Activated CD8-positive, alpha-beta memory T cell treated with anti-CD3 and anti-CD28 coated beads, Interleukin-2, amount 50 U/mL, for 48 hours (primary cell): ENCODE data around the gene MTUS2.
"Not testable (repeated sequence)": the region's sequence is repeated elsewhere in the genome, so short reads cannot be mapped to it uniquely, and the experiment has no call there.

Experiments used
- DNase-seq: peaks from one replicate; pipeline ENCODE4 v3.0.0-alpha.2; 2020

The MTUS2 gene

DNA sequence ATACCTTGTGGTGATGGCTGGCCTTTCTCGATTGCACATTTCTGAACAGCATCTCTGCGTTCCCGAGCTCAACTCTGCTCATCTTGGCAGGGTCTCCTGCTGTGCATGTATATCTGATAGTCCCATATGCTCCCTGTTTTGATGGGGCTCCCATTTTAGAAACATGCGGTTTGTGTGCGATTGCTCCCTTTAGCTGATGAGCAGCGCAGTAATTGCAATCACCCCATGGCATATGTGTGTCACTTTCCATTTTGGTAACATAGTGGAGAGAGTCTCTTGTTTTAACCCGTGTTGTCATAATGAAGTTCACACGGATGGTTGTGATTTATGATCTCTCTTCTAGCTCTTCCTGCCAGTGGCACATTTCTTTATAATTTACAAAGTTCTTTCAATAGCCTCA, 144.7 kb downstream of the MTUS2 start:
- DNase-seq: no peak

DNA sequence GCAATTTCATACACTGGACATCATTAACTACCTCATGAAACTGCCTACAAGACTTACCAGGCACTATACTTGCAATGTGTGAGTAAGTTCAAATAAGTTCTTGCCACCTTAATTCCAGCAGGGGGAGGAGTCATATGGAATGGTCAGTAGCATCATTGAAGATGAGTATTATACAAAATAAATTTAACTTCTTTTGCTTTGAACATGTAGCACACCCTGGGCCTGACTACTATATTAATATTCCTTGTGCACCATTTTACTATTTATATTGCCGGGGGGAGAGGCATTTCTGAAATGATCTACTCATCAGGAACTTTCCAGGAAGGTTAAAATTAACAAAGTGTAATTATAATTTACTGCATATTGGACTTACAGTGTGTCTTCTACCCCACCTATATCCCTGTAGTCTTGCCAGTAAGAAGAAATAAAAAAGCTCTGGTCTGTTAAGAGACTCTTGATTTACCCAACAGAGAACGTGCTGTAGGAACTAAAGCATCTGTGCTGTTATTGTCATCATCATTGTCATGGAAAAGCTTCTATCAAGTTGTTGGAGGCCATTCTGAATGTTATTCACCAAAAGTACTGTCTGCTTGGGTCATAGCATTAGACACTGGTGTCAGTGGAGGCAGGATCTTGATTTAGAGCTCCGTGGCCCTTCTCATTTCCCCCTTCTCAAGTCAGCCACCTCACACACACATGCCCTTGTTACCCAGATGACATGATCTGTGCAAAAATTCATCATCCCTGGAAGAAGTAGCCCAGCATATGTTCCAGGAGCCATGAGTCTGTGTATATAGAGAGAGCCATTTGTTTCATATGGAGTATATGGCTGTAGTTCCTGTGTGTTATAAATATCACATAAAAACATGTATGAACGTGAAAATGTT, 147.1 kb downstream of the MTUS2 start:
- no peak for DNase-seq

DNA sequence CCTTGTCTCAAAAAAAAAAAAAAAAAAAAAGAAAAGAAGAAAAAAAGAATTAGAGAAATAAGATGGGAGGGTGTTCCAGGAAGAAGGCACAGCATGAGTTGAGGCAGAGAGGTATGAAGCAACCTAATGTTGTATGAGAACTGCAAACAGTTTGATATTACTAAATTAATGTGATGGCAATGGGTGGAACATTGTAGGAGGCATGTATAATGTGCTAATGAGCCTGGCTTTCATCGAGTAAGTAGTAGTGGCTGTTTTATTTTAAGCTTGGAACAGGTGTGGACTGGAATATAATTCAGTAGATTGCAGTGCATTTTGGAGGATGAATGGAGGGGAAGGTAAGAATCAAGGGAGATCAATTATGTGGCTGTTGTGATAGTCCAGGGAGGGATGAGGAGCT, 156.1 kb downstream of the MTUS2 start:
- no peak for DNase-seq

DNA sequence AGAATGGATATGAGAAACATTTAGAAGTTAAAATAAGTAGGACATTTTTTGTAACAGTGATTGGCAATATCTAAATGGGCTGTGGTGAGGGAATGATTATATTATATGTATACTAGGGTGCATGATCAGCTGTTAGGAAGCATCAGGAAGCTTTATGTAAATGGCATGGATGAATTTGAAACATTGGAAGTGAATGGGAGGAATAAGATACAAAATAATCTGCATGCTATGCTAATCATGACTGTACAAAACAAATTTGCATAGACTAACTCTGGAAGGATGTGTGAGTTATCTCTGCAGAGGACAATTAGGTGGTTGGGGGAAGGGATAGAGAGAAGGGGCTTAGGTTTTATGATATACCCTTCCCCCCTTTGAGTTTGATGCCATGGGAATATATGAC, 156.5 kb downstream of the MTUS2 start:
- DNase-seq: no peak

DNA sequence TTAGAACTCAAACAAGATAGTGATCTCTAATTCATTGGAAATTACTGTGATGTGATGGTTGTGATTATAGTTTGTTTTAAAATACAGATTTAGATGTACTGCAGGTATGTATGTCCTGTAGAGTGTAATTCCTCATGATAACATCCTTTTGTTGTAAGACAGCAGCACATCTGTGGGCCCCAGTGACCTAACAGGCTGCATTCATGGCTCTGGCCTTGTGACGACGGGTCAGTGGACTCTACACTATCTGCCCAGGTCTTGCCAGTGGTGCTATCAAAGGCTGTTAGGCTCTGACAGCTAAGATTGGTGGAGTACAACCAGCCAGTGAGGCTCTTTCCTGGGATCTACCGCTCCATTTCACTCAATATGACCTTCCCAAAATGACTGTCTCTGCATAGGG, 158.4 kb downstream of the MTUS2 start:
- DNase-seq: no peak

DNA sequence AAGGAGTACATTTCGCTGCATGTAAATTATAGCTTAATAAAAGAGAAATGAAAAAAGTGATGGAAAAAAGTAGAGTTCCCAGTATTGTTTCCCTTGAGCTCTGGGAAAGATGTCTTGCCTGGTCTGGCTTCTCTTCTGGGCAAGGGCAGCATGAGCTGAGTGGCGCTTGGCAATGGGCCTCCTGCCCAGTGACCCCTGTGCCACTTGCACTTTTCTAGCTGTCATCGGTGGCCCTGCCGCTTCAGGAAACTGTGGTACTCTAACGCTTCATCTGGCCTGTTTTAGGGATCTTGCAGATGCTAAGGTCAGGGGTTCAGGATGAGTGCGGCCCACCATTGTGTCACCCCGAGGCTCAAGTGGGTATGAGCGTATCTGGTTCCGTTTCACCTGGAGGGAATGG, 161.4 kb downstream of the MTUS2 start:
- no peak for DNase-seq

DNA sequence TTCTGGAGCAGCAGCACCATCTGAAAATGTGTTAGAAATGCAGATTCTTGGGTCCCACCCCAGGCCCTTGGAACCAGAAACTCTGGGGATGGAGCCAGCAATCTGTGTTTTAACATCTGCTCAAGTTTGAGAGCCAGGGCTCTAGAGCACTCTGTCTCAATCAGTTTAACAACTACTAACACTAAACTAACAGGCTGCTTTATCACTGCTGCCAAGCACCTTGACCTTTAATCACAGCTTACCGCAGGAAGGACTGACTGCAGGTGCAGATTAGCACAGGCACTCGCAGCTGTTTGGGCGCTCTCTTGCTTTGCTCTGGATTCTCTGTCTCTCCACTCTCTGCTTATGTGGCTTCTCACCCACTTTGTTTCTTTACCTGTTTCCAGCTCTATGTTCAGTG, 163.5 kb downstream of the MTUS2 start:
- DNase-seq: no peak

DNA sequence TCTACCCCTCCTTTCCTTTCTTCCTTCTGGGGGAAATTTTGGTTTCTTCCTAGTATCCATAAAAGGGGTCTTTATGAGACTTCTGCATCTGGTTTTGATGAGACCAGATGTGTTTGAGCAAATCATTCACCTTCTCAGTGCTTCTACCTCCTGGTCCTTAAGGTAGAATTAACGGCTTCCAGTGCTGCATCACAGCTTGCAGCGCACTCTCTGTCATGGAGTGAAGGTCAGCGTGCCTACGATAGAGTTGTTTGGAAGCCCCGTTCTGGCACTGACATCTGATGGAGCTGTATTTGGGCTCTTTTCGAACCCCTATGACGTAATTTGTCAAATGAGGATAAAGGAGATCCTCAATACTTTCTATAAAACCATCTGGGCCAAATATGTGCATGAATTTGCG, 164.2 kb downstream of the MTUS2 start:
- DNase-seq: no peak

DNA sequence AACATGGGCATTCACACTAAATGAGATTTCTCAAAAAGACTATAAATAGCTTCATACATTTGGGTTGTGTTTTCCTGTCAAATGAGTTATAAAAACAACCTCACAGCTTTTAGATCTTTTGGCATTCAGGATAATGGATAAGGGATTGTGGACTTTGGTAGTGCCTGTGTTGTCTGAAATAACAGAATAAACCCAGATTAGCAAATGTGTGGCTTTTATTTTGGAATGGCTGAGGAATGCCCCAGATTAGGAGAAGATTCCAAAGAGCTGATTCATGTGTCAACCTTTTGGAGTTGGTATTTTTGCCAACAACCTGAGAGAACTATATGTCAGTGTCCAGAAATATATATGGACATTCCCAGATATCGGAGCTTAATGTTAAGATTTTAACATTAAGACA, 164.7 kb downstream of the MTUS2 start:
- DNase-seq: no peak

DNA sequence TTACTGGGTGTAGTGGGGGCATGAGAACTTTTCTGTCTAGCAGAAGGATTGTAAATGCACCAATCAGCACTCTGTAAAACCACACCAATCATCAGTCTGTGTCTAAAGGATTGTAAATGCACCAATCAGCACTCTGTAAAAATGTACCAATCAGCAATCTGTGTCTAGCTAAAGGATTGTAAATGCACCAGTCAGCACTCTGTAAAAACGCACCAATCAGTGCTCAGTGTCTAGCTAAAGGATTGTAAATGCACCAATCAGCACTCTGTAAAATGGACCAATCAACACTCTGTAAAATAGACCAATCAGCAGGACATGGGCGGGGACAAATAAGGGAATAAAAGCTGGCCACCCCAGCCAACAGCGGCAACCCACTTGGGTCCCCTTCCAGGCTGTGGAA, 170.2 kb downstream of the MTUS2 start:
- not testable (repeated sequence) for DNase-seq

DNA sequence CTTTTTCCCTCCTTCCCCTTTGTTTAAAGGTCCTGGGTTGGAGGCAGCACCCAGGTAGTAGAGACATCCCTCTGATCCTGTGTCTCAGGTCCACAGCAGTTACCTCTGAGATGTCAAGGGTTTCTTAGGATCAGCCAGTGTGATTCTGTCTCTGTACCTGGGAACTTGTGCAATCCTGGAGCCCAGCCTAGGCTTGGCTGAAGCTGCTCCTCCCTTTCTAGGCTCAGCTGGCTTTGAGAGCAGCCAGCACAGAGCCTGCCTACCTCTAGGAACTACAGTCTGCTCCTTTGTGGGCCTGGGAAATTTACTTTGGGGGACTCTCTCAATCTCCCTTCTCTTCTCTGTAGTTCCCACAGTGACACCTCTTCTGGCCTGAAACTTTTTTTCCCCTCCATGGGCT, 171.6 kb downstream of the MTUS2 start:
- DNase-seq: no peak

DNA sequence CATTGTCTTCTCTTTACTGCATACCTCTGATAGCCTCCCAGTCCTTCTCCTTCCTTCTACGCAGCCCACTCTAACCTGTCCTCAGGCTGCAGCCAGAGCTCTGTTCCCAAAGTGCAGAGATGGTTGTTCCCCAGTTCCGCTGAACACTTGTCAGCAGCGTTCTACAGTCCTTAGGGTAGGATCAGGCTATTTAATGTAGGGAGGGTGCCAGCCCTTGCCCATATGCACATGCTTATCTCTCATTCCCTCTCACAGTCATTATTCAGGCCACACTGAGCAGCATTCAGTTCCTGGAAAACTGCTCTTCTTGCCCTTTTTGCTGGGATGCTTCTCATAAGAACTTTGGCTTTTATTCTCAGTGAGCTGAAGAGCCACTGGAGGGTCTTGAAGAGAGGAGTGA, 180.7 kb downstream of the MTUS2 start:
- no peak for DNase-seq

DNA sequence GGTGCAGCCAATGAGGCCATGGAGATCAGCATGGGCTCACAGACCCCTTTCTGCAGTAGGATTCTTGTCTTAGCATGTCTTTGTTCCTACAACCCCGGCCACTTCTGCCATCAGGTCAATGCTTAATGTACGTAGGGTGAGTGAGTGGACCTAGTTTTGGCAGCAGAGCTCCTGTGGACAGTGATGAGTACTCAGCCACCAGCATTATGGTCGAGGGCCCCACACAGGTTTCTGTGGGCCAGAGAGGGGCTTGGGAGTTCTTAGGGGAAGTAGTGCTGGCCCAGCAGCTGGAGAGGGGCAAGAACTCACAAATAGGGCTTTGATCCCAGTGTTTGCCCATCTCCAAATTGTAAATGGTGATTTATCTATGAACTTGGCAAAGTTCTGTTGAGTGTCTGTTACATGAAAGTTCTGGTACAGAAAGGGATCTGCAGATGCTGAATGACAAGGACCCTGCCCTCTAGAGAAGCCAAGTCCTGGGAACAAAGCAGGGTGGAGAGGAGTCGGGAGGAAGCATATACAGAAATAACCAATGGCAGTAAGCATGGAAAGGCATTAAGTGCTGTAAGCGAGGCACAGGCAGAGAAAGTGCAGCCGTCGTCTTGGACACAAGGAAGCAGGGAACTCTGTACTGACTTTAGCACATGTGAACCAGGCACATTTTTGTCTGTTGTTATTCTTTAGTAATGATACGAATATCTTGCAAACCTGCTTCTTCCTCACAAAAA, 185.1 kb downstream of the MTUS2 start:
- DNase-seq: no peak

DNA sequence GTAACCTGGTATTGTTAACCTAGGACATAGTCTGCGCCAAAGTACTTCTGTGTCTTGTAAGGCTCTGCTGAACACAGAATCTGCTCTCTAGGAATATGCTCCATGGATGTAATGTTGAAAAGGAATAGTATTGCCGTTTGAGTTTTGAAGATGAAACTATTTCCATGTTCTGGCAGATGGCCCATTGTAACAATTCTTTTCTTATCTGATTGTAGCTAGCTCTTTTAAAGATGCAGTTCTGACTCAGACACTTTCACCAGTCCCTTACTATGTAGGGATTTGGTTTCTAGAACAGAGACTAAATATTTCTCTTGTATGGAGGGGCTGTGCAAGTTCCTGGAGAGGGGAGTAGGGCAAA, 185.6 kb downstream of the MTUS2 start:
- no peak for DNase-seq

DNA sequence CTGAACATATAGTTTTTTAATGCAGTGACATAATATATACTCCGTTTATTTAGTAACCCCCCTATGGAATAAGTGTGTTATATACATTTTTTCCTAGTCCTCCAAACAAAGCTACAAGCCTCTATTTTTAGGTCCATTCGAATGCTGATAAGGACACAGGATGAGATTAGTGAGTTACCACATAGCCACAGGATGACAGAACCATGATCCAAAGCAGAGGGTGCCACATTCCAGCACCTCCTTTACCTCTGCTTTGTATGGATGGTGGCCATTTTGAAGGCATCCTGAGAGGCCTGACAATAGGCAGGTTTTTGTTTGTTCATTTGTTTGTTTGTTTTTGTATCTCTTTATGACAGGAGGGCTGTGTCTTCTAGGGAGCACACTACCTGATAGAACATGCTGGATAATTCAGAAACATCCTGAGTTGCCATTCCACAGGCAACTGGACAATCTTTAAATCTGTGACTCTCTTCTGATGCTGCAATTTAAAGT, 186.3 kb downstream of the MTUS2 start:
- no peak for DNase-seq

DNA sequence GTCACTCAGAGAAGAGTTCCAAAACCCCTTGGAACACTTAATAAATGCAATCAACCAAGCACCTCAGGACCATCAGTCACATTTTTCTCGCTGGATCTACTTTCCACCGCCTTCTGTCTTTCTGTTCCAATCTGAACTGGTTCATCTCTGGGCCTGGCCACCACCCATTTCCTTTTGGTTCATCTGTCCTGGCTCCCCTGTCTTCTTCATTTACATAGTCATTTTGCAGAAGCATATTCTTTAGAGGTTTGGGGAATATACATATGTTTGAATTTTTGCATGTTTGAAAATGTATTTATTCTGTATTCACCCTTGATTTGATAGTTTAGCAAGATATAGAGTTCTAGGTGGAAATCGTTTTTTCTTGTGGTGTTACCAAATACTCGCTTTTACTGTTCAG, 188.2 kb downstream of the MTUS2 start:
- DNase-seq: no peak

DNA sequence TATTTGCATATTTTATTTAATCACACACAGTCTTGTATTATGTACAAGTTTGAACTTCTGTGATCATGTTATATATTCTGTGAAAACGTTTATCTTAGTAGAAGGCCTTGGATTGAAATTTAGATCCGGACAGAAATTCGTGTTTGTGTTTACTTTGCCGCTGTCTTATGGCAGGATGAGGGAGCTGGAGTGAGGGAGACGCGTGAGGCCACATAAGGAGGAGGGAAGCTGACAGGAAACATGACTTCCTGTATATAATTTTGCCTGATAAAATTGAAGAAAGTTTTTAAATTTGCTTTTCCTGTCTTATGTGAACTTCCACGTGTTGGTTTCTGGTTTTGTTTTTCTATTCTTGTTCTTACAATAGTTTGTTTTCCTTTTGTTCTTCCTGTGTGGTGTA, 200.2 kb downstream of the MTUS2 start:
- DNase-seq: no peak

DNA sequence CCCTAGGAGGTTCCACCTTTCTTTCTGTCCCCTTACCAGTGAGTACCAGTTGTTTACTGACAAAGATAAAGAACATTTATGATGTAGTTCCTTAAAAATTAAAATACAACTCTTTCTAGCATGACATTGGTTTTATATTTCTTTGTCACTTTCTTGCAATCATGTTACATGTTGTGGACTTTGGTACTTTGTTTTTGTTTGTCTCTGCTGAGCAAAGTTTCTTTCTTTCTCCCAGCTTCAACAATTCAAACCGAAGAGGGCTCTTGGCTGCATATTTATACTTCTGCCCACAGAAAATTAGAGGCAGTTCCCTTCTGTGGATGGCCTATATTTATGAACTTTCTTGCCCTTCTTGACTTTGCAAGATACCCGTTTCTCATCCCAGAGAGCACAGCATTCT, 201.2 kb downstream of the MTUS2 start:
- no peak for DNase-seq

DNA sequence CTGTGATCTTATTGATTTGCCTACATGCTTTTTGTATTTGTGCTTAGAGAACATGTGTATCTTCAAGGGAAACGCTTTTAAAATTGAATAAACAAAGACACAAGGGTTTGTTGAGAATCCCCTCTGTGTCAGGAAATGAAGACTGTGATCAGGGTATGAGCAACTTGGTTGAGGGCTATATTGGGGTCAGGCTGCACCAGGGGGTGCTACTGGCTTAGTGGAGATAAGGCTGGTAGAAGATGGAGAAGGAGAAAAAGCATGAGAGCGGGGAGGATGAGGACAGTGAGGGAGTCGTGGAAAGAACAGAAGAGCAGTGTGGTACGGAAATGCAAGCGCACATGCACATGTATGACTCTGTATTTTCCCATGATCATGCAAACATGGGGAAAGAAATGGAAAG, 201.6 kb downstream of the MTUS2 start:
- DNase-seq: no peak

DNA sequence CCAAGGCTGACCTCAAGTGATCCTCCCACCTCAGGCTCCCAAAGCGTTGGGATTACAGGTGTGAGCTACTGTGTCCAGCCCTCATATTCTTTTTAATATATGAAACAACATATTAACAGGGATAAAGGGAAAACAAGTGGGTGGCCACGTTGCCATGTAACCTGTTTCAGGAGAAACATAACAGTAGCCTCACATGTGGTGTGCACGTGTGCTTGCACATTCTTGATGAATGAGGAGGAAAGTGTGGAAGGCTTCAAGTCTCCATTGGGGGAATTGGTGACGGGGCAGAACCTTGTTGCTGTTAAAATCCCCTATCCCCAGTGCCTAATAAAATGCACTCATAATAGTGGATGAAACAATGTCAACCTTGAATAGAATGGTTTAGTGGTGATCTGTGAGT, 202.3 kb downstream of the MTUS2 start:
- no peak for DNase-seq

DNA sequence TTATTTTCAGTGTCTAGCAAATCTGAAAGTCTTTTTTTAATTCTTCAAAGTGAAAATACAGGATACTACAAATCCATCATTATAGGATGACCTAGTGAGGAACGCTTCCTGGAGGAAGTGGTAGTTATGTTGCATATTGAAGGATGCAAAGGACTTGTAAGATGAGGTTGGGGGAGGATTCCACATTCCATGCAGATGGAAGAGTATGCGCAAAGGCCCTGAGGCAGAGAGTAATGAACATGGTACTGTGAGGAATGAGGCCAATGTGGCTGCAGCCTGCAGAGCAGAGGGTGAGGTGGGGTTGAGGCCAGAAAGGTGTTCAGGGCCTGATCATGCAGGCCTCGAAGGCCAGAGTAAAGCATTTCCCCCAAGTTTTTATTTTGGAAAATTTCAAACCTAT, 202.8 kb downstream of the MTUS2 start:
- no peak for DNase-seq

DNA sequence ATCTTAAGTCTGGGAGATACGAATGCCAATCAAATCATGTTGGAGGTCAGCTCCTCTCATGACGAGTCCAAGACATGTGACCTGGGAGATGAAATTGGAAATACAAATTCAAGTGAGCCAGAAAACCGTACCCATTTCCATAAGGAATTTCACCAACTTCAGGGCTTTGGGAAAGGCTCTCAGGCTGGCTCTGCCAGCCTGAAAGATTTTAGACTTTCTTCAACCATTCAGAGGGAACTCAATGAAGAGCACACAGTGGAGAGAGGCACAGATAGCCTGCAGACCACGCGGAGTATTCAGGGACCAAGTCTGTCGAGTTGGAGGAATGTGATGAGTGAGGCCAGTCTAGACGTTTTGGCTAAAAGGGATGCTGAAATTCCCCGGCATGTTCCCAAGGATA, 204.6 kb downstream of the MTUS2 start:
- no peak for DNase-seq

DNA sequence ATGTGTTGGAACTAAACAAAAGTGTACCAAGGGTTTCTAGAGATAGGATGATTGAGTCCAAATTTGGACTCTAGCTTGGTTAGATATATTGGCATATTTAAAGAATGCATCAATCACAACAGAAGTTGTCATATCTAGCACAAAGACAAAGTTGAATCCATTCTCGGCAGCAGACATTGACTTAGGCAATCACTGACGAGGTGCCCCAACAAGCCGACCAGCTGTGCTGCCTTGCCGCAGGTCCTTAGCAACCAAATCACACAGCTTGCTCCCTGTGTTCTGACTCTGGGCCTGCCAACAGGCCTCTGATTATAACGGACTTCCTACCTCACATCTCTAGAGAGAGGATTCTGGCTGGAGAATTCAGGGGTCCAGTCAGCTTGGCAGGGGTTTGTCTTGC, 208.7 kb downstream of the MTUS2 start:
- DNase-seq: no peak

DNA sequence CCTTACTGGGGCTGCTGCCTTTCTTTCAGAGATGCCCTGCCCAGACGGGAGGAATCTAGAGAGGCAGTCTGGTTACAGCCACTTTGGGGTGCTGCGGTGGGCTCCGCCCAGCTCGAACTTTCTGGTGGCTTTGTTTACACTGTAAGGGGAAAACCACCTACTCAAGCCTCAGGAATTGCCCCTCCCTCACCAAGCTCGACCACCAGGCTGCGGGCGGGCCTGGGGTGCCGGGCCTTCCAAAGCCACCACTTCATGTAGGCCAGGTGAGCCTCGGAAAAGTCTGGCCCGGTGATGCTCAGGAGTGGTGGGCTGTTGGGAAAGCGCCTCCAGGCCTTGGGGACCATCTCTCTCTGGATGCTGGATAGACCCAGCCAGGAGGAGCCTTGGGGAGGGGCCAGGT, 218.6 kb downstream of the MTUS2 start:
- DNase-seq: no peak

DNA sequence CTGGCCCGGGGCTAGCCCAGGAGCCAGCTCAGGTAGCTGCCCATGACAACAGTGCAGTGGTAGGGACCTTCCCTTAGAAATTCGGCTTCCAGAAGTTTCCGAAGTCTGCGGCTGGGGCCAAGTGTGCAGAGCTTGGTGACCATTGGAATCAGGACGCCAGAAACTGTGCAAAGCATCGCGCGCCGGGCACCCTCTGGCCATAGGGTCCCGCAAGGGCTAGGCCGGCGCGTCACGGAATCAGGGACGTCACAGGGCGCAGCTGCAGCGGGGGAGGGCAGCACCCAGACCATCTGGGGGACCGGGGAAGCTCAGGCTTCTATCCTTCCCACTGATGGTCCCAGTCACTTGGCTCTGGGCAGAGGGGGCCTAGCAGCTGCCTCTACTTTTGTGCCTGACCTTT, 219.1 kb downstream of the MTUS2 start:
- DNase-seq: no peak
